IgD-negative memory B cell (primary cell): ENCODE measurements around the gene PHOX2A. TPM values are rescaled to one million over a fixed set of nuclear protein-coding genes. Genes with fewer than 3 reads are reported as not detected.
"Not testable (repeated sequence)": the region's sequence is repeated elsewhere in the genome, so short reads cannot be mapped to it uniquely, and the experiment has no call there.

Experiments used
- H3K27ac Mint-ChIP-seq, 3 donors: one replicate each; pipeline ENCODE4 v1.8.0; 2020 to 2022; ENCODE audit warnings: mild to moderate bottlenecking in 3 of 3, mixed read lengths in 3 of 3, moderate library complexity in 1 of 3
- H3K27me3 Mint-ChIP-seq: one replicate; pipeline ENCODE4 v1.8.0; 2021; ENCODE audit warnings: mixed read lengths
- H3K36me3 Mint-ChIP-seq: one replicate; pipeline ENCODE4 v1.8.0; 2020; ENCODE audit warnings: mild to moderate bottlenecking, mixed read lengths
- H3K4me1 Mint-ChIP-seq, 3 donors: one replicate each; pipeline ENCODE4 v1.8.0; 2020 to 2022; ENCODE audit warnings: mixed read lengths in 3 of 3, mild to moderate bottlenecking in 1 of 3
- H3K4me3 Mint-ChIP-seq, 4 donors: one replicate each; pipeline ENCODE4 v1.8.0; 2020 to 2022; ENCODE audit warnings: mild to moderate bottlenecking in 4 of 4, mixed read lengths in 4 of 4, moderate library complexity in 3 of 4
- H3K9me3 Mint-ChIP-seq, 3 donors: one replicate each; pipeline ENCODE4 v1.8.0; 2020 to 2021; ENCODE audit warnings: mixed read lengths in 3 of 3, mild to moderate bottlenecking in 1 of 3
- polyA plus RNA-seq: library from polyadenylated mRNA; unstranded; fragments of 300-500 nt; fragmentation: Illumina TruSeq; gene quantifications from one replicate; pipeline ENCODE4 v1.2.3, GENCODE V29; 2021

PHOX2A gene
- polyA plus RNA-seq, 1 donor from 2014 or later = not detected

GRCh38 chr11:72206794-72207193 is 37.2 kb downstream of the PHOX2A start:
- H3K4me1 Mint-ChIP-seq, H3K27me3 Mint-ChIP-seq, H3K36me3 Mint-ChIP-seq, H3K27ac Mint-ChIP-seq, H3K4me3 Mint-ChIP-seq: not testable (repeated sequence)
- H3K9me3 Mint-ChIP-seq = peaks cover 8 to 19% (median 9%) of the 10 kb centered on the region in 3 donors

- no peaks in the 10 kb centered on the region for H3K27me3 Mint-ChIP-seq
- H3K9me3 Mint-ChIP-seq = peaks cover 6 to 13% (median 9%) of the 10 kb centered on the region in 3 donors
- no peak overlapping the region for H3K4me3 Mint-ChIP-seq
- H3K36me3 Mint-ChIP-seq = peaks cover 3% of the 10 kb centered on the region
- H3K27ac Mint-ChIP-seq = no peak overlapping the region
- H3K4me1 Mint-ChIP-seq = peaks cover 0 to 7% (median 1%) of the 10 kb centered on the region in 3 donors
Observed at GRCh38 chr11:72204886-72205285, 39.1 kb downstream of the PHOX2A start.

- Mint-ChIP-seq H3K27ac (no peak overlapping the region), H3K27me3 (no peaks in the 10 kb centered on the region), H3K4me3 (no peak overlapping the region), H3K9me3 (no peaks in the 10 kb centered on the region), H3K36me3 (no peaks in the 10 kb centered on the region), H3K4me1 (peaks cover 0 to 7% (median 1%) of the 10 kb centered on the region in 3 donors)
Observed at GRCh38 chr11:72203163-72203562, 40.8 kb downstream of the PHOX2A start.

GRCh38 chr11:72202571-72202970 is 41.4 kb downstream of the PHOX2A start:
- Mint-ChIP-seq H3K4me1 (peaks cover 0 to 7% (median 1%) of the 10 kb centered on the region in 3 donors), H3K36me3 (no peaks in the 10 kb centered on the region), H3K27me3 (no peaks in the 10 kb centered on the region), H3K9me3 (no peaks in the 10 kb centered on the region), H3K27ac (no peak overlapping the region), H3K4me3 (no peak overlapping the region)

- not testable (repeated sequence) for H3K4me3 Mint-ChIP-seq, H3K27ac Mint-ChIP-seq, H3K9me3 Mint-ChIP-seq, H3K36me3 Mint-ChIP-seq, H3K4me1 Mint-ChIP-seq, H3K27me3 Mint-ChIP-seq
Observed at GRCh38 chr11:72201445-72201844, 42.5 kb downstream of the PHOX2A start.

GRCh38 chr11:72195518-72196270 is 48.3 kb downstream of the PHOX2A start:
- no peaks in the 10 kb centered on the region for H3K36me3 Mint-ChIP-seq
- peaks cover 10% of the 10 kb centered on the region for H3K27me3 Mint-ChIP-seq
- H3K27ac Mint-ChIP-seq = no peak overlapping the region
- no peak overlapping the region for H3K4me3 Mint-ChIP-seq
- no peaks in the 10 kb centered on the region for H3K9me3 Mint-ChIP-seq
- H3K4me1 Mint-ChIP-seq = no peaks in the 10 kb centered on the region

GRCh38 chr11:72191961-72192381 is 52.0 kb downstream of the PHOX2A start, which contains the start of gene FOLR1:
Gene FOLR1 (plus strand): TSS chr11:72192140. CDS start chr11:72192174, 34 bp downstream.
- Mint-ChIP-seq H3K9me3 (no peaks in the 10 kb centered on the region), H3K4me1 (no peaks in the 10 kb centered on the region), H3K36me3 (no peaks in the 10 kb centered on the region), H3K4me3 (no peak within 1 kb of the TSS), H3K27ac (no peak within 1 kb of the TSS), H3K27me3 (peaks cover 10% of the 10 kb centered on the region)

GRCh38 chr11:72190631-72191071 is 53.3 kb downstream of the PHOX2A start:
- no peak overlapping the region for H3K4me3 Mint-ChIP-seq
- no peak overlapping the region for H3K27ac Mint-ChIP-seq
- H3K4me1 Mint-ChIP-seq = no peaks in the 10 kb centered on the region
- no peaks in the 10 kb centered on the region for H3K36me3 Mint-ChIP-seq
- H3K9me3 Mint-ChIP-seq = no peaks in the 10 kb centered on the region
- peaks cover 7% of the 10 kb centered on the region for H3K27me3 Mint-ChIP-seq

- no peaks in the 10 kb centered on the region for H3K27me3 Mint-ChIP-seq
- H3K4me3 Mint-ChIP-seq = no peak overlapping the region
- H3K4me1 Mint-ChIP-seq = no peaks in the 10 kb centered on the region
- no peaks in the 10 kb centered on the region for H3K9me3 Mint-ChIP-seq
- no peak overlapping the region for H3K27ac Mint-ChIP-seq
- H3K36me3 Mint-ChIP-seq = no peaks in the 10 kb centered on the region
Observed at GRCh38 chr11:72189455-72190250, 54.3 kb downstream of the PHOX2A start.

Other genes starting within 250 kb of the PHOX2A start
- gene IL18BP, start 245.3 kb downstream of the PHOX2A start, polyA plus RNA-seq = 41.5 TPM
- gene NUMA1, start 163.6 kb downstream of the PHOX2A start, polyA plus RNA-seq = 66.6 TPM
- 4.1 TPM for gene LRRC51, start 163.3 kb downstream of the PHOX2A start, polyA plus RNA-seq
- gene LAMTOR1, start 140.9 kb downstream of the PHOX2A start, polyA plus RNA-seq = 111 TPM
- gene TOMT, start 138.3 kb downstream of the PHOX2A start, polyA plus RNA-seq = not detected
- 68.5 TPM for gene ANAPC15, start 131.5 kb downstream of the PHOX2A start, polyA plus RNA-seq
- gene FOLR3, start 108.5 kb downstream of the PHOX2A start, polyA plus RNA-seq = not detected
- gene FOLR1, start 52.0 kb downstream of the PHOX2A start, polyA plus RNA-seq = not detected
- gene FOLR2, start 27.4 kb downstream of the PHOX2A start, polyA plus RNA-seq = 16.1 TPM
- gene INPPL1, start 19.4 kb downstream of the PHOX2A start, polyA plus RNA-seq = 11.7 TPM
- gene CLPB, start 190.4 kb upstream of the PHOX2A start, polyA plus RNA-seq = 6.7 TPM